ENCODE measurements around the gene SLC37A2. TPM values are rescaled to one million over a fixed set of nuclear protein-coding genes. Genes with fewer than 3 reads are reported as not detected.

Gene SLC37A2
- total RNA-seq, 2 donors from 2014 or later: 2.0 to 4.2 TPM

DNA sequence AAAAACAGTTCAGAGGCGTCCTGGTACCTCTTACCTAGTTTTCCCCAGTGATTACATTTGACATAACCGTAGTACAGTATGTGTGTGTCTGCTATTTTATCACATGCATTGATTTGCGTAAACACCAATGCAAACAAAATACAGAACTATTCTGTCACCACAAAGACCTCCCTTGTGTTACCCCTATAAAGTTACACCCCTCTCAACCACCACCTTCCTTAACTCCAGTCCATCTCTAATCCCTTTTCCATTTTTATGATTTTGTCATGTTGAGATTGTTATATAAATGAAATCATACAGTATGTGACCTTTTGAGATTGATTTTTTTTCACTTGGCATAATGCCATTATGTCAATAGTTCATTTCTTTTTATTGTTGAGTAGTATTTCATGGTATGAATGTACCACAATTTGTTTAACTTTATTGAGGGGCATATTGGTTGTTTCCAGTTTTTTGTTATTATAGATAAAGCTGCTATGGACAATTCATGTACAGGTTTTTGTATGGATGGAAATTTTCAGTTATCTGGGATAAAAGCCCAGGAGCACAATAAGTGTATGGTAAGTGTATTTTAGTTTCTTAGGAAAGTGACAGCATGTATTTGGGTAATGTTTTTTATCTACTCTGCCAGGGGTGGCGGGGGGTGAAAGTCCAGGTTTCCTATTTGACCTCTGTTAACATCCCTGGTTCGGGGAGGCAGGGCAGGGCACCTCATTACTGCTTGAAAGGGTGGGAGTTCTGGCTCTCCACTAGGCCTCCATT is 6.0 kb upstream of the SLC37A2 start:
- no peaks in the 10 kb centered on the region for H3K27me3 ChIP-seq
- H3K9me3 ChIP-seq: no peaks in the 10 kb centered on the region
- no peak for DNase-seq (ENCODE audit: low spot score)
- no peak overlapping the region for H3K4me3 ChIP-seq
- H3K36me3 ChIP-seq: no peaks in the 10 kb centered on the region
- no peaks in the 10 kb centered on the region for H3K4me1 ChIP-seq
- no peak overlapping the region for H3K27ac ChIP-seq
- TF ChIP-seq, protein P1, sequence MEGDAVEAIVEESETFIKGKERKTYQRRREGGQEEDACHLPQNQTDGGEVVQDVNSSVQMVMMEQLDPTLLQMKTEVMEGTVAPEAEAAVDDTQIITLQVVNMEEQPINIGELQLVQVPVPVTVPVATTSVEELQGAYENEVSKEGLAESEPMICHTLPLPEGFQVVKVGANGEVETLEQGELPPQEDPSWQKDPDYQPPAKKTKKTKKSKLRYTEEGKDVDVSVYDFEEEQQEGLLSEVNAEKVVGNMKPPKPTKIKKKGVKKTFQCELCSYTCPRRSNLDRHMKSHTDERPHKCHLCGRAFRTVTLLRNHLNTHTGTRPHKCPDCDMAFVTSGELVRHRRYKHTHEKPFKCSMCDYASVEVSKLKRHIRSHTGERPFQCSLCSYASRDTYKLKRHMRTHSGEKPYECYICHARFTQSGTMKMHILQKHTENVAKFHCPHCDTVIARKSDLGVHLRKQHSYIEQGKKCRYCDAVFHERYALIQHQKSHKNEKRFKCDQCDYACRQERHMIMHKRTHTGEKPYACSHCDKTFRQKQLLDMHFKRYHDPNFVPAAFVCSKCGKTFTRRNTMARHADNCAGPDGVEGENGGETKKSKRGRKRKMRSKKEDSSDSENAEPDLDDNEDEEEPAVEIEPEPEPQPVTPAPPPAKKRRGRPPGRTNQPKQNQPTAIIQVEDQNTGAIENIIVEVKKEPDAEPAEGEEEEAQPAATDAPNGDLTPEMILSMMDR (IDR thresholded peaks at IDR 0.05): no peak

DNA sequence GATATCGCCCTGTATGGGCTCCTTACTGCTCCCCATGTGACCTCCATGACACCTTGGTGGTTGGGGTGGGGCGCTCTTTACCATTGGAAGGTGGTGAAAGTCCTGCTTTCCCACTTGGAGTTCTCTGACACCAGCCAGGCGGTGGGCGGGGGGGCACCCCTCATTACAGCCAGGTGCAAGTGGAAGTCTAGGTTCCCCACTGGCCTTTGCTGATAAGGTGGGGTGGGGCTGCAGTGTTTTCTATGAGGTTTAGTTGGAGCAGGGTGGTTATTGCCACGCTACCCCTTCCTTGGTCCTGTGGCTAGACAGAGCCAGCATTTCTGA is 5.5 kb upstream of the SLC37A2 start:
- Histone ChIP-seq H3K4me1 (peaks cover 0 to 4% of the 10 kb centered on the region in 2 donors), H3K9me3 (no peaks in the 10 kb centered on the region), H3K36me3 (no peaks in the 10 kb centered on the region), H3K27me3 (no peaks in the 10 kb centered on the region), H3K27ac (no peak overlapping the region), H3K4me3 (no peak overlapping the region)
- TF ChIP-seq, protein P1 (IDR thresholded peaks at IDR 0.05): no peak
- DNase-seq (ENCODE audit: low spot score): no peak

DNA sequence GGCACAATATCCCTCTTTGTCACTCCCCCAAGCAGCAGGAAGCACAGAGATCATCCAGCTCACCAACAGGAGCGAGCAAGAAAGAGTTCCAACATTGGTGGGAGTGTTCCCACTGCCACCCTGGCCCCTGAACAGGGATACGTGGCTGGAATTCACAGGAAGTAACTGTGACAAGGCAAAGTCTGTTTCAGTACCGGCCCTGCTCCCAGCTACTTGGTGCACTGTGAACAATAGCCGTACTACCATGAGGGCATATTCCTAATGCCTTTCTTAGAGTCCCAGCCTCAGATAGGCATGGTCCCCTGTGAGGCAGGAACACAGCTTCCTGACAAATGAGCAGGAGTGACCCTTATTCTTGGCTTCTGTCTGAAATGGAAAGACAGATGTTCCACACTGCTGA is 1.8 kb upstream of the SLC37A2 start:
- Histone ChIP-seq H3K27ac (no peak overlapping the region), H3K36me3 (no peaks in the 10 kb centered on the region), H3K9me3 (no peaks in the 10 kb centered on the region), H3K4me1 (peaks cover 0 to 17% of the 10 kb centered on the region in 2 donors), H3K4me3 (no peak overlapping the region), H3K27me3 (no peaks in the 10 kb centered on the region)
- TF ChIP-seq, protein P1 (IDR thresholded peaks at IDR 0.05): no peak
- no peak for DNase-seq (ENCODE audit: low spot score)

DNA sequence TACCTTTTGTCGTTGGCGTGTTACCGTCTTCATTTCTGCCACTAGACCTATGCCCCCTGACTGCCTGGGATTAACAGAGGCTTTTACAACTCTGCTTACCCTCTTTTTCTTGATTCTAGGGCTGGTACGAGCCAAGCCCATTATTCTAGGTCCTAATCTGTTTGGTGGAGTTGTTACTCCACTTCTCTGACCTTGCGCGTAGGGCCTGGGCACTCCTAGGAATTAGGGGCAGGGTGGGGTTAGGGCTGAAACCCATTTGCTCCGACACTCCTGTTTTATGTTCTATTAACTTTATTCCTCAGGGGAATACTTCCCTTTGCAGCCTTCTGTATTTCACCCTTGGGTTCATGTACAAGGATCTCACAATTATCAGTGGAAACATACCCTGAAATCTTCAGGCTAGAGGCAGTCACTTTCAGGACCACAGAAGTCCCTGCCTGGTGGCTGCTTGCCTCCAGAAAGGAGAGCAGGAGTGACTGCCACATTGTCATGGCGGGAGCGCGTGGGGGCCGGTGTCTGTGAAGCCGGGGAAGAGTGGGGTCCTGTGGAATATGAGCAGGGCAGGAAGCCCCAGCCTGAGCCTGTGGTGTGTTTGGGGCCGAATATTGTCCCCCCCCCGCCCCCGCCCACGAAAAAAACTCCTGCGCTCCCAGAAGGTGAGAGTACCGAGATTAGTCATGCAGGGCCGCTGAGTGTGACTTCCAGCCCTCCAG is 731 bp upstream of the SLC37A2 start:
- no peaks in the 10 kb centered on the region for H3K27me3 ChIP-seq
- H3K4me3 ChIP-seq: peak overlapping the region; percentile 43 to 63
- H3K27ac ChIP-seq: peak overlapping the region; percentile 13 to 72
- TF ChIP-seq, protein P1 (IDR thresholded peaks at IDR 0.05): no peak
- no peaks in the 10 kb centered on the region for H3K36me3 ChIP-seq
- no peaks in the 10 kb centered on the region for H3K9me3 ChIP-seq
- H3K4me1 ChIP-seq: peaks cover 0 to 17% of the 10 kb centered on the region in 2 donors
- no peak for DNase-seq (ENCODE audit: low spot score)

DNA sequence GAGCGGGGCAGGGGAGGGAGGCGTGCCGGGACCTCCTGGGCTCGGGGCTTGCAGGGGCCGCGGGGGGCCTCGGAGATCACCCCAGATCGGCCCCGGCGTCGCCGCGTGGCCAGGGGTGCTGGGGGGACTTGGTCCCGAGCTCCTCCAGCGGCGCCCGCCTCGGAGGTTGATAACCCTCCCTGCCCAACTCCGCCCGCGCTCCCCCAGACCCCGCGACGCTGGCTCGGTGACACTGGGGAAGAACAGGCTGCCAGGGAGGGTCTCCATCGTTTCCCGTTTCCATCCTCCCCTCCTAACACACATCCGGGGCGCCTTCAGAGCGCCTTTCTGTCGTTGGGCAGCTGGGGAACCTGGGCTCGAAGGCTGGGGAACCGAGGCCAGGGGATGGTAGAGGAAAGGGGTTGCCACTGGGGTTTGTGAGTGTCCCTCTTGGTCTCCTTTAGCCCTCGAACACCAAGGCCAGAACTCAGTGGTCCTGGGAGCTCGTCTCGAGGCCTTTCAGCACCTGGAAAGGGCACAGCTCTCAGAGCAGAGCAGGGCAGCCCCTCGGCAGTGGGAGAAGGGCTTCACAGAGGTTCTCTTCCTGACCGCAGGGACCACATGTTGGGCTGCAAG is 431 bp downstream of the SLC37A2 start:
- Histone ChIP-seq H3K4me1 (peaks cover 0 to 17% of the 10 kb centered on the region in 2 donors), H3K27ac (peak overlapping the region; percentile 13 to 72), H3K36me3 (no peaks in the 10 kb centered on the region), H3K4me3 (peak overlapping the region; percentile 43 to 63), H3K9me3 (no peaks in the 10 kb centered on the region), H3K27me3 (no peaks in the 10 kb centered on the region)
- TF ChIP-seq, protein P1 (IDR thresholded peaks at IDR 0.05): no peak
- DNase-seq (ENCODE audit: low spot score): no peak

All from right atrium auricular region (tissue), 2 donors.